Measurements from ENCODE around the gene ATG4B.
A peak's percentile ranks its signal among the peaks of the same experiment; 100 is the strongest.
"Not testable (repeated sequence)": the region's sequence is repeated elsewhere in the genome, so short reads cannot be mapped to it uniquely, and the experiment has no call there.

The ATG4B gene

DNA sequence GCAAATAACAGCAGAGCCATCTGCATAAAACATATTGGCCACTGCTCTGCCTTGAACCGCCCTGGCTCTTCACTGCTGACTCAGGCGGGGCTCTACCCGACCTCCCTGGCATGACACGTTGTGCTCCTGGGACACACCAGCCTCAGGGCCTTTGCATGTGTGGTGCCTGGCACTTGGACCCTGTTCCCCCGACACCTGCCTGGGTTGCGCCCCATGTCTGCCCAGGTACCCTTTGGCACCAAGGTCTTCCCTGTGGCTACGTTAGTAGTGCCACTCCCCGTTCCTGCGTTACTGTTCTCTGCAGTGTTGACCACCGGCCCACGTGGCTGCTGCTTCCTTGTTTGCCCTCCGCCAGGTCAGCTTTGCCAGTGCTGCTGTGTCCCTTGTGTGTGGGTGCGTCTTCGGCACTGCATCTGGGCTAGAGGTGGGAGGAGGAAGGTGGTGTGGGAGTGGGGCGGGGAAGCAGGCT, 20.3 kb downstream of the ATG4B start:
- in situ Hi-C loops (cut with HindIII; ENCODE audit: low pct_ligation_motif_present, low pct_unique_long_range_greater_than_20kb, low sequenced_read_pairs): no loop called here
- DNase-seq: no peak

DNA sequence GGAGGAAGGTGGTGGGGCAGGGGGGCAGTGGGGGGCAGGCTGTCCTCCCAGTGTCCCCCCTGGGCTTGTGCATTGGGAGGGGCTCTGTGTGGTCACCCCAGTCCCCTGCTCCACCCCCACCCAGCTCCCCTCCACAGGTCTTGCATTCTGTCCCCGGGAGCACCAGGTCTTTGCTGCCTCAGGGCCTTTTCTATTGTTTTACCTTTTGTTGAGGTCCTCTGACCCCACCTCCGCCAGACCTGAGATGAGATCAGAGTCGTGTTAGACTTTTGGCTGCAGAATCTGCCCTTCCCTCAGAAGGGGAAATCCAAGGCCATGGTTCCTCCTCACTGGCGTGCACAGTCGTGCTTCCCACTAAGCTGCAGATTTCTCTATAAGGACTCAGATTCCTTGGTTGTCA, 20.8 kb downstream of the ATG4B start:
- in situ Hi-C loops (cut with HindIII; ENCODE audit: low pct_ligation_motif_present, low pct_unique_long_range_greater_than_20kb, low sequenced_read_pairs): no loop called here
- no peak for DNase-seq

DNA sequence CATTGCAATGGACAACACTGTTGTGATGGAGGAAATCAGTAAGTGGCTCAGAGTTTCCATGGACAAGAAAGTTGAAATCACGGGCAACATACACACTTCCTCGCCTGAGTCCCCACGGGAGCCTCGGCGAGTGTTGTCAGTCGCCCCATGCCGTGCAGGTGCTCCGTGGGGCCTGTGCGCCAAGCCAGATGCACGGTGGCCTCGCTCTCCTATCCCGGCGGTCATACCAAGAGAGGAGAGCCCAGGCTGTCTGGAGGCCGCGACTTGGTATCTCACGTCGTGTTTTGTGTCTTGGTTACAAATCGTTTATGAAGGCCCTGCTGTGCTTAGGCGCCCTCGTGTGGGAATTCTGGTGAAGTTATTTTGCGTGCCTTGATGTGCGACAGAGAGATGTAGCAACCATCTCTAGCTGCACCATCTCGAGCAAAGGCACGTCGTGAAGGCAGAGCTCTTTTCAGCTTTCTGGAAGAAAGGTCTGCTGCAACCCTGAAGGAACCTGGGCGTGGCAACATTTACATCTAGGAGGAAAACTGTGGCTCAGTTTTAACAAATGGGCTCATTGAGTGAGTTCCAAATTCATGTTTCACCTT, 21.8 kb downstream of the ATG4B start:
- peak; percentile 56 for DNase-seq
- in situ Hi-C loops (cut with HindIII; ENCODE audit: low pct_ligation_motif_present, low pct_unique_long_range_greater_than_20kb, low sequenced_read_pairs): no loop called here

DNA sequence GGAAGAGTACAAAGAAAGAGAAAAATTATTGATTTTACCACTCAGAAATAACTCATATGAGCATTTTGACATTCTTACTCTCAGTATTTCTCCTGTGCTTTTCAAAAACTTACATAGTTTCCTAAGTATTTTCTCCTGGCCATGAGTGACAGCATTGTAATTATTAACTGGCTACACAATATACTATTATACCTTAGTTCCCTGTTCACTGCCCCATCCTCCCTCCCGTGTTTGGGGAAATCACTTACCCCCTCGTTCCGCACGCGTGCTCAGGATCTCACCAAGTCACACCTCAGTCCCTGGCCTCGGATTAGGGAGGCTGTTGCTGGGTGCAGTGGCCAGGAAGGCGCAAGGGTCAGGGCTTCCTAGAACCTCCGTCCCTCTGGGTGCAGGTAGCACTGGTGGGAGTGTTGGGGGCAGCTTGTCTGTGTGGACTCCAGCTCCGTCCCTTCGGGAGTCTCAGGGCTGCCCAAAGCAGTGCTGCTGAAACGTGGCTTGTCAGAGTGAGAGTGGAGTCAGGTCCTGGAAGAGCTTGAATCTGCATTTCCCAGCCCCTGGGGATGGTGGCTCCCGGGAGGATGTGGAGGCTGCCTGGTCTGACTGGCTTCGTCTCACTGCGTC, 23.2 kb downstream of the ATG4B start:
- in situ Hi-C loops (cut with HindIII; ENCODE audit: low pct_ligation_motif_present, low pct_unique_long_range_greater_than_20kb, low sequenced_read_pairs): no loop called here
- no peak for DNase-seq

DNA sequence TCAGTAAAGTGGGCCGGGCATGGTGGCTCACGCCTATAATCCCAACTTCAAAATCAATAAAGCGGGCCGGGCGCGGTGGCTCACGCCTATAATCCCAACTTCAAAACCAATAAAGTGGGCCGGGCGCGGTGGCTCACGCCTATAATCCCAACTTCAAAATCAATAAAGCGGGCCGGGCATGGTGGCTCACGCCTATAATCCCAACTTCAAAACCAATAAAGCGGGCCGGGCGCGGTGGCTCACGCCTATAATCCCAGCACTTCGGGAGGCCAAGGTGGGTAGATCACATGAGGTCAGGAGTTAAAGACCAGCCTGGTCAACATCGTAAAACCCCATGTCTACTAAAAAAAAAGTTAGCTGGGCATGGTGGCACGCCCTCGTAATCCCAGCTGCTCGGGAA, 25.2 kb downstream of the ATG4B start:
- in situ Hi-C loops (cut with HindIII; ENCODE audit: low pct_ligation_motif_present, low pct_unique_long_range_greater_than_20kb, low sequenced_read_pairs); DNase-seq: not testable (repeated sequence)

DNA sequence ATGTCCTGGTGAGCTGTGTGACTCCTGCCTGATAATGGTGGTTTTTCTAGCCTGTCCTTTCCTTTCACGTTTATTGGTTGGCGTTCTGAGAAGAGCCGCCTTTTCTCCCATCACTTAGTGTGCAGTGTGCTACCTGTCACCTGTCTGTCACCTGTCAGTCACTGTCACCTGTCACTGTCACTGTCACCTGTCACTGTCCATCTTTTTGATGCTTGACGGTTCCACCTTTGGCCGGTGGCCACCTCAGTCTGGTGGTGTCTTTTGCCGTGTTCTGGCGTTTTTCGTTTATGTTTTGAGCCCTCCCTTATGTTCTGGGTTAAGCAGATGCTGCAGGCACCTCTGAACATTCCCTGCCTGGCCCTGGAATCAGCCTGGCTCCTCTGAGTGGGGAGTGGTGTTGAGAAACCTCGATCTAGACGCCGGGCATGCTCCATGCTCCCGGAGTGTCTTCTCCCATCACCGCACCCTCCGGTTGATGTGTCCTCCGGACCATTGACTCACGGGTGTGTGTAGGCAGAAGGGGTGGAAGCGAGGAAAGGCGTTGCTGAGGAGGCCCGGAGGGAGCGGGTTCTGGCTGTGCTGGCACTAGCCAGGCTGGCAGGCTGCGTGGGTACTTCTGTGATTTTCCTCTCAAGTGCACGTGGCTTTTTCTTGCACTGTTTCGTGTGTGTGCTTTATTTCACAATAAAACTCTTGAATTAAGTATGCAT, 28.4 kb downstream of the ATG4B start:
- in situ Hi-C loops (cut with HindIII; ENCODE audit: low pct_ligation_motif_present, low pct_unique_long_range_greater_than_20kb, low sequenced_read_pairs): no loop called here
- DNase-seq: no peak

DNA sequence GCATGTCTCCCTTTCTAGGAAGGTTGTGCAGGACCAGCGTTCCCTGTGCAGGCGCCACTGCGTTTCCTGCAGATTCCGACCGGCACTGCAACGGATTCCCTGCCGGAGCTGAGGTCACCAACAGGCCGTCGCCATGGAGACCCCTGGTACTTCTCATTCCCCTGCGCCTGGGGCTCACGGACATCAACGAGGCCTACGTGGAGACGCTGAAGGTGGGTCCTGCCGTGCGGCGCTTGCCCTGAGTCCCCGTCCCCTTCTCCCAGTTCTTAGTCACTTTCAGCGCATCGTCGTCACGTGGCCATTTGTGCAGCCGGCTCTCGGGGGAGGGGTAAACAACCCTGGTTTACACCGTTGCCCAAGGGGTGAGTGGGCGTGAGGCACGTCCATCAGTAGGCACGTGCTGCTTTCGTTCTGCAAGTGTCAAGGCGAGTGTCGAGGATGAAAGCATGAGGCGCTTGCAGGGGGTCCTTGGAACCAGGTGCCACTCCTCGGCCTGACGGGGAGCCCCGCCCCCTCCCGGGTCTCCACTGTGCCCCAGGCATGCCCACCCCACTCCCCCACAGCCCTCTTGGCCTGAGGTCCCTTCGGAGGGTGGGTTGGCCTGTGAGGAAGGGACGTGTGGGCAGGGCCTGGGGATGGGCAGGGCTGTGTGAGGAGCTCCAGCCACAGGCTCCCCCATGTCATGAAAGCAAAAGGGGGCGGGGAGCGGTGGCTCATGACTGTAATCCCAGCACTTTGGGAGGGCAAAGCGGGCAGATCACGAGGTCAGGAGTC, 29.3 kb downstream of the ATG4B start:
- DNase-seq: no peak
- in situ Hi-C loops (cut with HindIII; ENCODE audit: low pct_ligation_motif_present, low pct_unique_long_range_greater_than_20kb, low sequenced_read_pairs): no loop called here

DNA sequence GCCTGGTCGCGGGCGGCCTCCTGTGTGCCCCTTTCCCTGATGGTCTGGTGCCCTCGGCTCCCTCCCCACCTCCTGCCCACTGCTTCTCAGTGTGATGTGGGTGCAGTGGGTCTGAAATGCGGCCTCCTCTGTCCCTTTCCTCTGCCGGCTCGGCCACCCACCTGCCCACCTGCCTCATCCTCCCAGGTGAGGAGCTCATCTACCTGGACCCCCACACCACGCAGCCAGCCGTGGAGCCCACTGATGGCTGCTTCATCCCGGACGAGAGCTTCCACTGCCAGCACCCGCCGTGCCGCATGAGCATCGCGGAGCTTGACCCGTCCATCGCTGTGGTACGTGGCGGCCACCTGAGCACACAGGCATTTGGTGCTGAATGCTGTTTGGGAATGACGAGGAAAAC, 30.9 kb downstream of the ATG4B start:
- in situ Hi-C loops (cut with HindIII; ENCODE audit: low pct_ligation_motif_present, low pct_unique_long_range_greater_than_20kb, low sequenced_read_pairs): no loop called here
- no peak for DNase-seq

DNA sequence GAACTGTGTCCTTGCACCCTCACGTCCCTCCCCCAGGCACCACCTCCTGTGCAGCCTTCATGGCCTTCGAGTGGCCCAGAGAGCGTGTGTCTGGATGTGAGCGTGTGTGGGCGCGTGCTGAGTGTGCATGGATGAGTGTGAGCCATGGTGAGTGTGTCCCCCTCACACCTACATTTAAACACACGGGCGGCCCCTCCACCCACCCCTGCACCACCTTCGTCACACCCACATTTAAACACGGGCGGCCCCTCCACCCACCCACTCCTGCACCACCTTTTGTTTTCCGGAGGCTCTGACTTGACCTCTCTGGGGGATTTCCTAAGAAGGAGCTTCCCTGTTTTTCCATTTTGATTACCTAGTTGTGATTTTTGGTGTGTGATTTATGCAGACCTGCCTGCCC, 31.3 kb downstream of the ATG4B start:
- no peak for DNase-seq
- in situ Hi-C loops (cut with HindIII; ENCODE audit: low pct_ligation_motif_present, low pct_unique_long_range_greater_than_20kb, low sequenced_read_pairs): no loop called here

DNA sequence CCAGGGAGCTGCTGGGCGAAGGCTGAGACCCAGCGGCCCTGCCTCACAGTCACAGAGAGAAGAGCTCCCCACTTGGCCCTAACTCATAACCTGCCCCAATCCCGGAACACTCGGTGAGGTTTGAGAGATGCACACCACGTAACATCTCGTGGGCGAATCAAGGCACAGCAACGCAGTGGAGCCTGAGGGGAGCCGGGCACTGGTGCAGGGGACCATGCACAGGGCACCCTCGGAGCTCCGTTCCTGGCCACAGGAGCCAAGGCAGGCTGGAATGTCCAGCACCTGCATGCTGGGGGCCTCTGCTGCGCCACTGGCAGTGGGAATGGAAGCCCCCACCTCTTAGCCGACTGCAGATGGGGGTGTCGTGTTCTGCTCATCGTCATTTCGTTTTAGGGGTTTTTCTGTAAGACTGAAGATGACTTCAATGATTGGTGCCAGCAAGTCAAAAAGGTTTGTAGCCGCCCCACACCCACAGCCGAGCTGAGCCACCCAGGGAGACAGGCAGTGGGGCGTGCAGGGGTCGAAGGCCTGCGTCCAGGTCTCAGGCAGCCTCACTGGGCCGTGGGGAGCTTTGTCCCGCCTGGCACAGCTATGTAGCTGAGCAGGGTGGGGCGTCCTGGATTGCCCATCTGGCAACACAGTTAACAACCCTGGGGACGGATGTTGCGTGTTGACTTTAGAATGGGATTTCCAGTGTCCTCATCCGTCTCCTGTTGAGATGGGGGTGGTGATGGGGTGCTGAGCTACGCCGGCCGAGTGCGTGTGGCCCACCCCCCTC, 33.0 kb downstream of the ATG4B start:
- DNase-seq: no peak
- in situ Hi-C loops (cut with HindIII; ENCODE audit: low pct_ligation_motif_present, low pct_unique_long_range_greater_than_20kb, low sequenced_read_pairs): no loop called here

DNA sequence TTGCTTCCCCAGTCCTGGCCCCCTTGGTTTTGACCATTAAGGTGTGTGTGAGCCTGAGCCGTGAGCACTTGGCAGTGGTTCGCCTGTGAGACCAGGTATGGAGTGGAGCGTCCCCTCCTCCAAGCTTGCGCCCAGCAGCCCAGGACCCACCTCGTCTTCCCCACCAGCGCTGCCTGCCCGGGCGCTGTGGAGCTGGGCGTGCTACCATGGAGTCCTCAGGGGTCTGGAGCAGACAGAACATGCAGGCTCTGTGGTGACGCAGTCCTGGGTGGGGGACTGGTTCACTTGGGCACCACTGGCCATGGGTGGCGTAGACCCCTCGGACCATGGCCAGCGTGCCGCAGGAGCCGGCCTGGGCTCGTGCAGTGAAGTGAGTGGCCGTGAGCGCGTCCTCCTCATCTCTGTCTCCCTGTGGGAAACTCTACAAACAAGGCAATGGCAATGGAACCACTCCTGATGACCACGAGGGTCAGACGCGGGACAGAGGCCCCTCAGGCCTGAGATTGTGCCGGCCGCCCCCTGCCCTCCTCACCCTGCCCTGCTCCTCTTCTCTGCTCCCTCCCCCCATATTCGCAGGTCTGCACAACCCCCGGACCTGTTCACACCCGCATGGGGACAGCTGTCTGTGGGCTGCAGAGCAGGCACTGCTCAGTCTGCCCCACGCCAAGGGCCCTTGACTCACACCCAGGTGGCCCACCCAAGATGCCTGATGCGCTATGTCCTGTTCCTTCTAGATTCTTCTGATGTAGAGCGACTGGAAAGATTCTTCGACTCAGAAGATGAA, 34.2 kb downstream of the ATG4B start:
- in situ Hi-C loops (cut with HindIII; ENCODE audit: low pct_ligation_motif_present, low pct_unique_long_range_greater_than_20kb, low sequenced_read_pairs): no loop called here
- DNase-seq: no peak

DNA sequence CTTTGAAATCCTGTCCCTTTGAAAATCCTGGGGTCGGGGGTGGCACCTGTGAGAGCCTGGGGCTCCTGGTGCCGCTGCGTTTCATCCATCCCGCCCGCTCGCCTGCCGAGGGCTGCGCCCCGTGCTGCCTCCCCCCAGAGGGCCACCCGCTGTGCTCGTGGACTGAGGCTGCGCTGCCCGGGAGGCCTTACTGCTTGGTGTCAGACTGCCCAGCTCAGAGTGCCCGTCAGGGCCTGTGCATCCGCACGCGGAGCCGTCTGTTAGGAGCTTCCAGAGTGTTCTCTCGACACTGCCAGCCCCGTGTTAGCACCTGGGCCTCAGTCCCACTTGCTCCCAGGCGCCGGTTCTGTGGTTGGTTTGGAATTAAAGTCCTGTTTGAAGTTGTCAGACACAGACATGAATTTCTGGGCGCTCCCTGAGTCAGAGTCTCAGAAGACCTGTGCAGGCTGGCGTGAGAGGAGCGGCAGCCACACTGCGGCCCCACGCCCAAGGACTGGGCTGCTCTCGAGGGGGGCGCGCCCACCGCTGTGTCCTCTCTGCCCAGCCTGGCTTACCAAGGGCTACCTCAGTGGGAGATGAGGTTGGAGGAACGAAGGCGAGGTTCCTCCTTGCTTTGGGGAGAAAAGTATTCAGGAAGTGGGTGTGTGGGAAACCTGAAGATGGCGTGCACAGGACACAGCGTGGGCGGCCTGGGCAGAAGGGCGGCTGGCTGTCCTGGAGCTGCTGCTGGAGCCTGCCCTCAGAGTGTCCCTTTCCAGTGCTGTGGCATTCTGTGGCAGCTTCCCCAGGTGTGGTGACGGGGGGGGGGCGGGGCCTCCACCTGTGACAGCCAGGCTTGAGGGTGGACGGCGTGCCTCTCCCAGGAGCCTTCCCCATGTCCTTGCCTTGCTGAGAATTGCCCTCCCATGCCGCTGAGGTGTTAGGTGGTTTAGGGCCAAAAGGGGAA, 35.0 kb downstream of the ATG4B start:
- no peak for DNase-seq
- in situ Hi-C loops (cut with HindIII; ENCODE audit: low pct_ligation_motif_present, low pct_unique_long_range_greater_than_20kb, low sequenced_read_pairs): no loop called here

DNA sequence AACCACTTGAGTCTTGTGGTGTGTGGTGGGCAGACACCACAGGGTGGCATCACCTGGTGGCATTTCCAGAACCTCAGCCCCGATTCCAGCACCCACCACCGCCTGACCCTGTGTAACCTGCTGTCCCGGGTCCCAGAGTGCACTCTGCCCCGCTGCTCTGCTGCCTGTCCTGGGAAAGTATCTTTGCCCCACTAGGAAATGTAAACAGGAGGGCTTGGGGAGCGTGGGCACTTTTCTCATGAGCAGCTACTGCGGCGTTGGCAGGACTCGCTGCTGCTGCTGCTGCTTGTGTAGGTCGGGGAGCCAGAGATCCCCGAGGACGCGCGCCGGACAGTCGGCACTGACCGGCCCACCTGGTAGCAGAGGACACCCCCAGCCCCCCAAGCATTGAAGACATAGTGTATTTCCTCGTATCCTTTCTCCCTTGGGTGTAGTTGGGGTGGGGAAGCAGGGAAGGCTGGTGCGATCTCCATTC, 35.7 kb downstream of the ATG4B start:
- DNase-seq: no peak
- in situ Hi-C loops (cut with HindIII; ENCODE audit: low pct_ligation_motif_present, low pct_unique_long_range_greater_than_20kb, low sequenced_read_pairs): no loop called here

DNA sequence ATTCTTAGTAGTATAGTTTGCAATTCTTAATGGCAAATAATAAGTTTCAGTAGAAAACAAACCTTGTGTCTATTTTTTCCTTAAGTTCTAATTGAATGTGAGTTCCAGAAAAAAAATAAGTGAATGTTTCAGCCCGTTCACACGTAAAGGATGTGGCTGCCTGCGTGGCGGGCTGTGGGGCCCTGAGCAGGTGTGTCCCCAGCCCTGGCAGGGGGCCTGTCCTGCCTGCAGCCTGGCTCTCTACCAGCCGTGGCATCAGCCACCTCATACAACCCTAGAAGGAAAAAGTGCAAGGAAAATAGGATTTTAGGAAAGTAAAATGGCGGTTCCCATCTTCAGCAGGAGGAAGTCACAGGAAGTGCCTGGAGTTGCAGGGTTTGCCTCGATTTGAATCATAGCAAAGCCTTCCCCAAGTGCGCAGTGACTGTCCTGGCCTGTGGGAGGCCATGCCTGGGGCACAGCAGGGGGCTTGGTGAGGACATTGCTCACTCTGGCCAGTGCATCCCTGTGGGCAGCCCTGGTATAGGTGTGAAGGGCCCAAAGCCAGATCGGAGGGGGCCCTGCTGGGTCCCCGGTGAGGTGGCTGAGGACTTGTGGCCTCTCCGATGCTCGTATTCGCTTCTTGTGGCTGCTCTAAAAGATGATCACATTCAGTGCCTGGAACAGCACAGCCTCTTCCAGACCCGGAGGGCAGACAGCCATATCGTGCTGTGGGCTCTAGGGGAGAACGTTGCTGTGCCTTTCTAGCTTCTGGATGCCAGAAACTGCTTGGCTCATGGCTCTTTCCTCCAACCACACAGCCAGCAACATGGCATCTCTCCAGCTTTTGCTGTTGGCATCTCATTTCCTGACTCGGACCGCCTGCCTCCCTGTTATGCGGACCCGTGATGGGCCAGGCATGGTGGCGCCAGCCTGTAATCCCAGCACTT, 36.6 kb downstream of the ATG4B start:
- DNase-seq: no peak
- in situ Hi-C loops (cut with HindIII; ENCODE audit: low pct_ligation_motif_present, low pct_unique_long_range_greater_than_20kb, low sequenced_read_pairs): no loop called here

DNA sequence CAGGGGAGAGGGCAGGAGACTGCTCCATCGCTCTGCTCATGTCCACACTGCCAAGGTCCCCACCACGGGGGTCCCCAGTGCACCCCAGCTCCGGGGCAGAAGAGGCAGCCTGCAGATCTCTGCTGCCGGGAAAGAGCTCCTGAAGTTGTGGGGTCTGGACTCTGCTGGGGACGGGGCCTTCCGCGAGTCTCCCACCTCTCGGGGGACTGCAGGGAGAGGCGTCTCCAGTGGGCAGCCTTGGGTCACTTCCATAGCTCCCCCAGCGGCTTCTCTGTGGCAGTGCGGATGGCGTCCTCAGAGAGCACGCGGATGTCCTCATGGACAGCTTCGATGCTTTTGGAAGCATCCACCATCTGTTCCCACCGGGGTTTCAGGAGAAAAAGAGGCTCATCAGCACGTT, 38.4 kb downstream of the ATG4B start:
- no peak for DNase-seq
- in situ Hi-C loops (cut with HindIII; ENCODE audit: low pct_ligation_motif_present, low pct_unique_long_range_greater_than_20kb, low sequenced_read_pairs): no loop called here

DNA sequence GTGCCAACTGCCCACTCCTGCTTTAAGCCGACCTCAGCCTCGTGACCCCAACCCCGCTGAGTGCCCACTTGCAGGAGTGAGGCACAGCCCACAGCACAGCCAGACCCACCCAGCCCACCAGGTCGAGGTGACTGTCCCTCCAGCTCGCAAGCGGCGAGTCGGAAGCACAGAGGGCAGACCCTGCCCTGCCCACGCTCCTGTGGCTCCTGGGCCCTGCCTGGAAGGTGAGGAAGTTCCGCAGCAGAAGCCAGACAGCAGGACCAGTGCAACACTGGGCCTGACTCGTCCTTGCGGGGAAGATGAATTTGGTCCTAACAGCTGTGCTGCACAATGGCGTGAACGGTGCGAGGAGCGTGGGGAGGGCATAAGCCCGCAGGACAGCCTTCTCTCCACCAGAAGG, 39.2 kb downstream of the ATG4B start:
- in situ Hi-C loops (cut with HindIII; ENCODE audit: low pct_ligation_motif_present, low pct_unique_long_range_greater_than_20kb, low sequenced_read_pairs): no loop called here
- DNase-seq: no peak
